ENCODE results near the gene SPINK5. TPM values are rescaled to one million over a fixed set of nuclear protein-coding genes. Genes with fewer than 3 reads are reported as not detected.

Gene SPINK5
- total RNA-seq, 1 donor from 2014 or later, result 0.45 TPM

DNA sequence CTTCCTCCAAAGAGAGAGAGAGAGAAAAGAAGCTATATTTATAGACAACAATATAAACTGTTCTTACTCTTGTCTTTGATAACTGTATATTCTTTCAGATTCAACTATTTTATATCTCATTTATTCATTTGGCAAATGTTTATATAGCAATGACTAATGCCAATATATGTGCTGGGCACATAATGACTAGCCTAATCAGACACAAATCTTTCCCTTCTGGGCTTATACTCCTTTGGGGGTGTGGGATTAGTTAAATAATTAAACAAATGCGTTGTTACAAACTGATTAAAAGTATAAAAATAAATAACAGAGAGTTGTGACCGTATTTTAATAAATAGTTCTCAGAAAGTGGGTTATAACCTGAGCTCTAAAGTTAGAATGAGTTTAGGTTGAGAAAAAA is 108.6 kb downstream of the SPINK5 start:
- DNase-seq (ENCODE audit: low spot score), result no peak

GRCh38 chr5:148176480-148176879 is 112.7 kb downstream of the SPINK5 start:
- no peak for DNase-seq (ENCODE audit: low spot score)

DNA sequence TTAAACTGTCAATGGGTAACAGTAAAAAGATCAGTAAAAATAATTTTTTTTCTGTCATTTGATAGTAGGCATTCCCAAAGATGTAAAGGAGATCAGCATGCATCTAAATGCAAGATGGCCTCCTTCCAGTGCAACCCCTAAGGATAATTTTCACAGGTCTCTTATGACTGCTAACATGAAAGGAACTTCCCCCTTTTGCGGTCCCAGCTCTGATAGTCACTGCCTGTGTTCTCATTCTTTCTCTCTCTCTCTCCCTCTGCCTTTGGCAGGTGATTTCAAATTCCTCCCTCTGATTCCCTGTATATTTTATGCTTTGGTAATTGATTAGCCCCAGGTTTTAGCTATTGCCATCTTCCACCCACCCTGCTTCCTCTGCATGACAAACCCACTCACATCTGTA is 113.4 kb downstream of the SPINK5 start:
- DNase-seq (ENCODE audit: low spot score), result no peak

DNA sequence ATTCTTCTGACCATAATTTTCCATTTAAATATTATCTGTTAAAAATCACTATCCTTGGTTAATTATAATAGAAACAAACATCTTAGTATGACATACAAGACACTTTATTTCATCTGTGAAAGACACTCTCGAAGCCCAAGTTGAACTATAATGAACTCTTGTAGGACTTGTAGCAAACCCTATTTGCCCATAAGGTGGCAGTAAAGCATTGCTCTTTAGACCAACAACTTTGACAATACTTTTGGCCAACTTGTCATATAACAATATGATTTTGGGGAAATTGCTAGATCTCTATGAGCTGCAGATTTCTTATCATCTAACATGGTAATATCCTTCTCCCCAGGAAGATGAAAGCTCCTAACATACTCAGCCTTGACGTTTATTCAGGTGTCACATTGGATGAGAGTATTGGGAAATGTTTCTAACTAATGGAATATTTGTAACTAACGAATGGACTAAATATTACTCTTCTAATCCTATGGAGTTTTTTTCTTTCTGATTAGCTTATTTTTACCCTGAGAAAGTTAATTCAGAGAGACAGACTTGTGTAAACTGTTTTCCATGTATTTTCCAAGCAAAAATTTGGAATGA is 115.5 kb downstream of the SPINK5 start:
- DNase-seq (ENCODE audit: low spot score), result no peak

DNA sequence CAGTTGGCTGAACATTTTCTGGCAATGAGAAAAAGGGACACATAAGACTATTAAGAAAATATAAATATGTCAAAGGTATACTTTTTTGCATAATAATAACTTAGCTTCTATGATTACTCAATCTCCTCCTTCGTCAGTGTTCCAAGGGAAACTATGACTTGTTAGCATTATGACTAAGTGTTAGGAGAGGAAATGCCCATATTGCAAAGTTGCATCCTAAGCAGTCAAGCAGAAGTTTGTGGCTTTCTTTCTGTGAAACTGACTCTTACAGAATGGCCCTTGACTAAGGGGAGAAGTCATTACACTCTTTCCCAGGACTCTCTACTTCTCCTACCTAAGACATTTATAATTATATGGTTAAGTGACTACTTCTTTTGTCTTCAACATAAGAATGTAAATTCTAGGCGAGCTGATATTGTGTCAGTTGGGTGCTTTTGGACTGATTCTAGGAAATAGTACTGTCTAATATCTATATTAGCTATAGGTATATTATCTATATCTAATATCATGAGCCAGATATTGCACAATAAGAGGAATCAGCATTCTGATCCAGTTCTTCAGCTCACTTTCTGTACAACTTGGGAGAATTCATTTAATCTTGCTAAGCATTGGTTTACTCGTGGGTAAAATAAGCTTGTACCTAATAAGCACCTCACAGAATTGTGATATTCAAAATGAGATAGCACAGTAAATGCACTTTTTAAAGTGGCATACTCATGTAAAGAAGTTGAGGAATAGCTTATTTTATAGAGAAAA is 122.6 kb downstream of the SPINK5 start:
- DNase-seq (ENCODE audit: low spot score), result no peak

Other genes starting within 250 kb of the SPINK5 start
- gene SPINK1, start 232.3 kb upstream of the SPINK5 start, total RNA-seq, result 3.7 TPM
- not detected for gene SCGB3A2, start 185.3 kb upstream of the SPINK5 start, total RNA-seq
- gene C5orf46, start 157.4 kb upstream of the SPINK5 start, total RNA-seq, result not detected
- gene SPINK14, start 104.6 kb downstream of the SPINK5 start, total RNA-seq, result not detected
- not detected for gene SPINK6, start 139.1 kb downstream of the SPINK5 start, total RNA-seq
- not detected for gene MARCOL, start 174.5 kb downstream of the SPINK5 start, total RNA-seq
- gene SPINK13, start 204.8 kb downstream of the SPINK5 start, total RNA-seq, result not detected
- not detected for gene SPINK7, start 248.4 kb downstream of the SPINK5 start, total RNA-seq

All from mesenteric fat pad (tissue), 1 donor.